ENCODE results near the gene TBC1D2. TPM values are rescaled to one million over a fixed set of nuclear protein-coding genes. Genes with fewer than 3 reads are reported as not detected.

TBC1D2 gene
- total and polyA plus RNA-seq, 2 experiments from 2014 or later, result 3.7 to 6.8 TPM

DNA sequence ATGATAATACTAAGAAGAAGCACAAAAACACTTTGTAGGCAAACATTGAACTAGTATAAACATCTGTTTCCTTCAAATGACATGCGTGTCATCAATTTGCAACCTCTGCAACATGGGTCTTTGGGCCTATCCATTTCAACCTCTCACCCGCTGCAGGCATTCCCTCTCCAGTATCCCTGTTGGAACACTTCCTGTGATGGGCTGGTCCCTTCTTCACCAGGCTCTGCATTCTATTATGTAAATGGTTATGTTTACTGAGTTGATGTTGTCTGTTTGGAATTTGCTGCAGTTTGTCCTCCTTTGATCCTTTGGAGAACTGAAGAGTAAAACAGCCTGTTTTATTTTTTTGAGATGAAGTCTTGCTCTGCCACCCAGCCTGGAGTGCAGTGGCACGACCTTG, 16.6 kb upstream of the TBC1D2 start:
- no peak overlapping the region for H2AFZ ChIP-seq
- no peaks in the 10 kb centered on the region for H3K36me3 ChIP-seq (ENCODE audit: insufficient read depth)
- no peak for DNase-seq (ENCODE audit: low spot score)
- H3K4me1 ChIP-seq (ENCODE audit: insufficient read depth), result 0 out of 2 replicates have a peak, but pooled peaks cover 5% of the 10 kb centered on the region
- no peak overlapping the region for H3K4me3 ChIP-seq
- TF ChIP-seq, protein P1, sequence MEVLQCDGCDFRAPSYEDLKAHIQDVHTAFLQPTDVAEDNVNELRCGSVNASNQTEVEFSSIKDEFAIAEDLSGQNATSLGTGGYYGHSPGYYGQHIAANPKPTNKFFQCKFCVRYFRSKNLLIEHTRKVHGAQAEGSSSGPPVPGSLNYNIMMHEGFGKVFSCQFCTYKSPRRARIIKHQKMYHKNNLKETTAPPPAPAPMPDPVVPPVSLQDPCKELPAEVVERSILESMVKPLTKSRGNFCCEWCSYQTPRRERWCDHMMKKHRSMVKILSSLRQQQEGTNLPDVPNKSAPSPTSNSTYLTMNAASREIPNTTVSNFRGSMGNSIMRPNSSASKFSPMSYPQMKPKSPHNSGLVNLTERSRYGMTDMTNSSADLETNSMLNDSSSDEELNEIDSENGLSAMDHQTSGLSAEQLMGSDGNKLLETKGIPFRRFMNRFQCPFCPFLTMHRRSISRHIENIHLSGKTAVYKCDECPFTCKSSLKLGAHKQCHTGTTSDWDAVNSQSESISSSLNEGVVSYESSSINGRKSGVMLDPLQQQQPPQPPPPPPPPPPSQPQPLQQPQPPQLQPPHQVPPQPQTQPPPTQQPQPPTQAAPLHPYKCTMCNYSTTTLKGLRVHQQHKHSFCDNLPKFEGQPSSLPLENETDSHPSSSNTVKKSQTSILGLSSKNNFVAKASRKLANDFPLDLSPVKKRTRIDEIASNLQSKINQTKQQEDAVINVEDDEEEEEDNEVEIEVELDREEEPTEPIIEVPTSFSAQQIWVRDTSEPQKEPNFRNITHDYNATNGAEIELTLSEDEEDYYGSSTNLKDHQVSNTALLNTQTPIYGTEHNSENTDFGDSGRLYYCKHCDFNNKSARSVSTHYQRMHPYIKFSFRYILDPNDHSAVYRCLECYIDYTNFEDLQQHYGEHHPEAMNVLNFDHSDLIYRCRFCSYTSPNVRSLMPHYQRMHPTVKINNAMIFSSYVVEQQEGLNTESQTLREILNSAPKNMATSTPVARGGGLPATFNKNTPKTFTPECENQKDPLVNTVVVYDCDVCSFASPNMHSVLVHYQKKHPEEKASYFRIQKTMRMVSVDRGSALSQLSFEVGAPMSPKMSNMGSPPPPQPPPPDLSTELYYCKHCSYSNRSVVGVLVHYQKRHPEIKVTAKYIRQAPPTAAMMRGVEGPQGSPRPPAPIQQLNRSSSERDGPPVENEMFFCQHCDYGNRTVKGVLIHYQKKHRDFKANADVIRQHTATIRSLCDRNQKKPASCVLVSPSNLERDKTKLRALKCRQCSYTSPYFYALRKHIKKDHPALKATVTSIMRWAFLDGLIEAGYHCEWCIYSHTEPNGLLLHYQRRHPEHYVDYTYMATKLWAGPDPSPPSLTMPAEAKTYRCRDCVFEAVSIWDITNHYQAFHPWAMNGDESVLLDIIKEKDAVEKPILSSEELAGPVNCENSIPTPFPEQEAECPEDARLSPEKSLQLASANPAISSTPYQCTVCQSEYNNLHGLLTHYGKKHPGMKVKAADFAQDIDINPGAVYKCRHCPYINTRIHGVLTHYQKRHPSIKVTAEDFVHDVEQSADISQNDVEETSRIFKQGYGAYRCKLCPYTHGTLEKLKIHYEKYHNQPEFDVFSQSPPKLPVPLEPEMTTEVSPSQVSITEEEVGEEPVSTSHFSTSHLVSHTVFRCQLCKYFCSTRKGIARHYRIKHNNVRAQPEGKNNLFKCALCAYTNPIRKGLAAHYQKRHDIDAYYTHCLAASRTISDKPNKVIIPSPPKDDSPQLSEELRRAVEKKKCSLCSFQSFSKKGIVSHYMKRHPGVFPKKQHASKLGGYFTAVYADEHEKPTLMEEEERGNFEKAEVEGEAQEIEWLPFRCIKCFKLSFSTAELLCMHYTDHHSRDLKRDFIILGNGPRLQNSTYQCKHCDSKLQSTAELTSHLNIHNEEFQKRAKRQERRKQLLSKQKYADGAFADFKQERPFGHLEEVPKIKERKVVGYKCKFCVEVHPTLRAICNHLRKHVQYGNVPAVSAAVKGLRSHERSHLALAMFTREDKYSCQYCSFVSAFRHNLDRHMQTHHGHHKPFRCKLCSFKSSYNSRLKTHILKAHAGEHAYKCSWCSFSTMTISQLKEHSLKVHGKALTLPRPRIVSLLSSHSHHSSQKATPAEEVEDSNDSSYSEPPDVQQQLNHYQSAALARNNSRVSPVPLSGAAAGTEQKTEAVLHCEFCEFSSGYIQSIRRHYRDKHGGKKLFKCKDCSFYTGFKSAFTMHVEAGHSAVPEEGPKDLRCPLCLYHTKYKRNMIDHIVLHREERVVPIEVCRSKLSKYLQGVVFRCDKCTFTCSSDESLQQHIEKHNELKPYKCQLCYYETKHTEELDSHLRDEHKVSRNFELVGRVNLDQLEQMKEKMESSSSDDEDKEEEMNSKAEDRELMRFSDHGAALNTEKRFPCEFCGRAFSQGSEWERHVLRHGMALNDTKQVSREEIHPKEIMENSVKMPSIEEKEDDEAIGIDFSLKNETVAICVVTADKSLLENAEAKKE (CRISPR knock-in tag; IDR thresholded peaks at IDR 0.05), result no peak
- TF ChIP-seq JUNB (IDR thresholded peaks at IDR 0.05; ENCODE audit: unreplicated experiment), result no peak
- no peak for TF ChIP-seq CREB1 (CRISPR knock-in tag; IDR thresholded peaks at IDR 0.05; ENCODE audit: low read depth)
- TF ChIP-seq, protein P2, sequence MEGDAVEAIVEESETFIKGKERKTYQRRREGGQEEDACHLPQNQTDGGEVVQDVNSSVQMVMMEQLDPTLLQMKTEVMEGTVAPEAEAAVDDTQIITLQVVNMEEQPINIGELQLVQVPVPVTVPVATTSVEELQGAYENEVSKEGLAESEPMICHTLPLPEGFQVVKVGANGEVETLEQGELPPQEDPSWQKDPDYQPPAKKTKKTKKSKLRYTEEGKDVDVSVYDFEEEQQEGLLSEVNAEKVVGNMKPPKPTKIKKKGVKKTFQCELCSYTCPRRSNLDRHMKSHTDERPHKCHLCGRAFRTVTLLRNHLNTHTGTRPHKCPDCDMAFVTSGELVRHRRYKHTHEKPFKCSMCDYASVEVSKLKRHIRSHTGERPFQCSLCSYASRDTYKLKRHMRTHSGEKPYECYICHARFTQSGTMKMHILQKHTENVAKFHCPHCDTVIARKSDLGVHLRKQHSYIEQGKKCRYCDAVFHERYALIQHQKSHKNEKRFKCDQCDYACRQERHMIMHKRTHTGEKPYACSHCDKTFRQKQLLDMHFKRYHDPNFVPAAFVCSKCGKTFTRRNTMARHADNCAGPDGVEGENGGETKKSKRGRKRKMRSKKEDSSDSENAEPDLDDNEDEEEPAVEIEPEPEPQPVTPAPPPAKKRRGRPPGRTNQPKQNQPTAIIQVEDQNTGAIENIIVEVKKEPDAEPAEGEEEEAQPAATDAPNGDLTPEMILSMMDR (conservative IDR thresholded peaks at IDR 0.05; ENCODE audit: low read depth in 2 of 2), result no peak
- TF ChIP-seq POLR2AphosphoS5 (IDR thresholded peaks at IDR 0.05; ENCODE audit: low read depth), result no peak
- H4K20me1 ChIP-seq (replicated peaks; ENCODE audit: insufficient read depth), result no peaks in the 10 kb centered on the region
- H3K4me2 ChIP-seq, result no peak overlapping the region
- no peaks in the 10 kb centered on the region for H3F3A ChIP-seq (replicated peaks; ENCODE audit: low read depth)
- H3K79me2 ChIP-seq (replicated peaks; ENCODE audit: insufficient read depth), result no peaks in the 10 kb centered on the region
- peaks cover 5% of the 10 kb centered on the region; the same call in 1 of the 2 replicates for H3K9me2 ChIP-seq (ENCODE audit: insufficient read depth)
- no peak for ATAC-seq
- H3K27ac ChIP-seq (ENCODE audit: low read depth), result no peak overlapping the region
- Mint-ChIP-seq H3K4me1 (peaks cover 33% of the 10 kb centered on the region), H3K36me3 (ENCODE audit: low read depth) (no peaks in the 10 kb centered on the region), H3K27me3 (ENCODE audit: insufficient read depth, low read depth, poor library complexity) (no peaks in the 10 kb centered on the region), H3K4me3 (no peak overlapping the region), H3K27ac (no peak overlapping the region), H3K9me3 (no peaks in the 10 kb centered on the region)
- no peaks in the 10 kb centered on the region for H3K27me3 ChIP-seq (ENCODE audit: insufficient read depth)
